HG03159 (cell line): ENCODE measurements around the gene EOMES.
A peak's percentile ranks its signal among the peaks of the same experiment; 100 is the strongest.
"Not testable (repeated sequence)": the region's sequence is repeated elsewhere in the genome, so short reads cannot be mapped to it uniquely, and the experiment has no call there.

Source experiments
- ATAC-seq: cut with Tn5 transposase; IDR thresholded peaks from one replicate; pipeline ENCODE4 v1.9.1; 2021; ENCODE audit warnings: mild to moderate bottlenecking, moderate library complexity; ENCODE audit not compliant: unreplicated experiment

EOMES gene

GRCh38 chr3:27721717-27722564, at the start of gene EOMES:
EOMES (minus strand) TSS chr3:27722323; CDS start chr3:27722294, 29 bp downstream.
- peak; percentile 62 for ATAC-seq

GRCh38 chr3:27770384-27770783, 48.3 kb upstream of the EOMES start:
- not testable (repeated sequence) for ATAC-seq

GRCh38 chr3:27767000-27767399, 44.9 kb upstream of the EOMES start:
- no peak for ATAC-seq

- ATAC-seq: no peak
Observed at GRCh38 chr3:27758083-27758482, 36.0 kb upstream of the EOMES start.

GRCh38 chr3:27756877-27757276, 34.8 kb upstream of the EOMES start:
- no peak for ATAC-seq

- no peak for ATAC-seq
Observed at GRCh38 chr3:27752926-27753325, 30.8 kb upstream of the EOMES start.

- no peak for ATAC-seq
Observed at GRCh38 chr3:27749643-27750042, 27.5 kb upstream of the EOMES start.

- no peak for ATAC-seq
Observed at GRCh38 chr3:27746838-27747237, 24.7 kb upstream of the EOMES start.

GRCh38 chr3:27740854-27741253, 18.7 kb upstream of the EOMES start:
- ATAC-seq: no peak

- no peak for ATAC-seq
Observed at GRCh38 chr3:27737091-27737490, 15.0 kb upstream of the EOMES start.

- no peak for ATAC-seq
Observed at GRCh38 chr3:27730774-27731659, 8.9 kb upstream of the EOMES start.

GRCh38 chr3:27729748-27730611, 7.9 kb upstream of the EOMES start:
- no peak for ATAC-seq

GRCh38 chr3:27729325-27729724, 7.2 kb upstream of the EOMES start:
- ATAC-seq: no peak

- ATAC-seq: no peak
Observed at GRCh38 chr3:27728195-27729087, 6.3 kb upstream of the EOMES start.

GRCh38 chr3:27726240-27726639, 4.1 kb upstream of the EOMES start:
- ATAC-seq: no peak

GRCh38 chr3:27724459-27725197, 2.5 kb upstream of the EOMES start:
- ATAC-seq: no peak

GRCh38 chr3:27723815-27724458, 1.8 kb upstream of the EOMES start:
- no peak for ATAC-seq

GRCh38 chr3:27723456-27723814, 1.3 kb upstream of the EOMES start:
- no peak for ATAC-seq

- ATAC-seq: no peak
Observed at GRCh38 chr3:27723001-27723445, 900 bp upstream of the EOMES start.
